HG02623 (cell line): ENCODE data around the gene ALDH3A1.

ENCODE experiments used
- ATAC-seq: cut with Tn5 transposase; IDR thresholded peaks from one replicate; pipeline ENCODE4 v1.9.1; 2021; ENCODE audit warnings: moderate library complexity; ENCODE audit not compliant: unreplicated experiment

The ALDH3A1 gene

DNA sequence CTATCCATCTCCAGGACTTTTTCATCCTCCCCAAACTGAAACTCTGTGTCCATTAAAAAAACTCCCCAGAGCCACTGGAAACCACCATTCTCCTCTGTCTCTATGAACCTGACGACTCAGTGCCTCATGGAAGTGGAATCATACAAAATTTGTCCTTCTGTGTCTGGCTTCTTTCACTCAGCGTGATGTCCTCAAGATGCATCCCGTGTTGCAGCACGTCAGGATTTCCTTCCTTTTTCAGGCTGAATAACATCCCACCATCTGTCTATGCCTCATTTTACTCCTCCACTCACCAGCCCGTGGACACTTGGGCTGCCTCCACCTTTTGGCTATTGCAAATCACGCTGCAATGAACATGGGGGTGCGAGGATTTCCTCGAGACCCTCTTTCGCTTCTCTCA lies 12.6 kb upstream of the ALDH3A1 start:
- ATAC-seq: no peak

DNA sequence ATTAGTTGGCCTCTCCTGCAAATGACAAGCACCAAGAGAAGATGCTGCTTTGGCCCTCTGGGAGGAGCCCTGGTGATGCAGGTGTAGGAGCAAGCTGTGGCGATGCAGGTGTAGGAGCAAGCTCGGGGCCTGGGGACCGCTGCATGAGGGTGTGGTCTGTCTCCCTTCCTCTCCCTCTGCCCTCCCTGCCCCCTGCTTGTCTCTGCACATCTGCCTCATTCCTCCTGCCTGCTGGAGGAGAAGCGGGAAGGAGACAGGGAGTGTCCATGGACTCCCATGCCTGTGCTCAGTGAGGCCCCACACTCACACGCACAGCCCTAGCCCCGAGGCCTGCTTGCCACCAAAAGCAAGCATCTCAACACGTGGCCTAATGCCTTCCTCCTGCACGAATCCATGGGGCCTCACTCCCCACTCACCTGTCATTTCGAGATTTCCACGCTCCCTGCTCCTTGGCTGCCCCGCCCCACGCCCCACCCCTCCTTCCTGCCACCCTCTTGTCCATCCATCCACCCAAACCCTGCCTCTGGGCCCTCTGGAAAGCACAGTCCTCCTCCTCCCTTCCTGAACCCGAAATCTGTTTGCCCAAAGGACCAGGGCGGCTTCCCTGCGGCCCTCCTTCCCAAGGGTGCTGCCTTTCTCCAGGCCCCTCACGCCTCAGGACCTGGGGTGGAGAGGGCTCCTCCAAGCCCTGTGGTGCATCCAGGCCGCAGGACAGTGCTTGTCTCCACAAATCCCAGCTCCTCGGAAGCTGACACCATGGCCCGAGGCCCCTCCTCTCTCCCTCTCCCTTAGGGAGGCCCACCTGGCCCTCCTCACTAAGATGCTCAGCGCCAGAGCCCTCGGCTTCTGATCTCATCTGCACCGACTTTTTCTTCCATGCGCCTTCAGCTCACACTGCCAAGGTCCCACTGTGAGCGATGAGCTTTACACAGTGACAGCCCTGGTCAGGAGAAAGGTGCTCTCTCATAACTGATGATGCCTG lies 11.8 kb upstream of the ALDH3A1 start:
- no peak for ATAC-seq

DNA sequence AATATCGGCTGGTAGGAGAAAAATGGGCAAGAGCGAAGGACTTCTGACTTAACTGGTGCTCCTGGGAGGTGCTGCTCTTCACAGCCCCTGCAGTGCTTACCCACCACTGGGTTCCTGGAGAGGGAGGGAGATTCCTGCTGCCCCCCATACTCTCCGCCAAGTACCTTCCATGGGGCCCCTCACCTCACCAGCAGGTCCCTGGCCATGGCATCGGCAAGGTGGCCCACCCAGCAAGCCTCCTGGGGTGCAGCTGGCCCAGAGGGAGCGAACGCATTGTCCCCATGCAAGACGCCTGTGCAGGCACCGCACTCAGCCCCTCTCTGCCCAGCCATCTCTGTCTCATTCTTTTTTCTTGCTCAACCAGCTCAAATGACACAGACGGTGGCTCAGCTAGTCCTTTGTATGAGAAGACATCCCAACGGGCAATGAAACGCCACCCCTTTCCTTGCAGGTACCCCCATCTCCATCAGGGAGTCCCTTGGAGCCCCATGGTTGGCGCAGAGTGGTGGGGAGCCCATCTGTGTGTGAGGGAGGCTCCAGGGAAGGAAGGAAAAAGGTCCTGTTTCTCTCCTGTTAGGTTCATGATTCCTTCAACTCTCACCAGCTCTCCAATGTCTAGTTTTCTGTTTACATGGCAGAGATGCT lies 9.6 kb upstream of the ALDH3A1 start:
- ATAC-seq: no peak

DNA sequence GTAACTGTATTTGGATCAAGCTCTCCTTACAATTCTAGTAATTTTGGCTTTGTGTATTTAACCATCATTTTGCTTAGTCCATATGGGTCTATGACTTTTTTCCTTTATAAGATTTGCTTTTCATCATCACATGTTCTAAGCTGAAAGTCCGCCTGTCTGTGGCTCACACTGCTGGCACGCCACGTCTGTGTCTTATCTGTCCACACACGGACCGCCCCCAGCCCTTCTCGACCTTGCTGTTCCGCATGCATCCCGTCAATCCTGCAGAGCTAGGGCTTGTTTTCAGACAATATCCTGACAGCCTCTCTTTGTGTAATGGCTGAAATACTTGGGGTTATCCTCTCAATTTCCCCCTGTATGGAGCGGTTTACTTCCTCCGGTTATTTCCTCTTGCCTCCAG lies 8.4 kb upstream of the ALDH3A1 start:
- no peak for ATAC-seq

DNA sequence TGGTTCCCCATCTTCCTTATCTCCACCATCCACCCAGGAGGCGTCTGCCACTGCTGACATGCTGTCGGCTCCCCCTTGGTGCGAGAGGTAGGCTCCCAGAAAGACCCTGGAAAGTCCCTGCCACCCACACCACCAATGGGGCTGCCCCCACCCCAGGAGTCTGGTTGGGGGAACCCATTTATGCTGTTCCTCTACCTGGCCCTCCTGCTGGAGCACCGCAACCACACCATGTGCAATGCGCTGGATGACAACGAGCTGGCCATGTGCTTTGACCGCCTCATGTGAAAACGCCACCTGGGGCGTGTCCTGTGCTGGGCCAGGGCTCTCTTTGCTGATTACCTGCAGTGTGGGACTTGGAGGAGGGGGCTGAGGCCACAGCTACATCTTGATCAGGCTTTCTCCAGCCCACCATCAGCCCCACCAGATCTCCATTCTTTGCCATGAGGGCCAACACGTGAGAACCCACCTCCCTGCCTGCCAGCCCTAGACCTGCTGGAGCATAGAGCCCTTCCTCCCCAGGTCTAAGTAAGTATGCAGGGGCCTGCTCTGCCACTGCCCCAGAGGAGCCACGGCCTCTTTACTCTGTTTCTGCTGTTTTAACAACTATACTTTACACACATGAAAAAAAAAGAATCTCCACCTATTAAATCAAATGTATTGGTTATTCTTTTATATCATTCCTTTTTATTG lies 7.9 kb upstream of the ALDH3A1 start:
- no peak for ATAC-seq

DNA sequence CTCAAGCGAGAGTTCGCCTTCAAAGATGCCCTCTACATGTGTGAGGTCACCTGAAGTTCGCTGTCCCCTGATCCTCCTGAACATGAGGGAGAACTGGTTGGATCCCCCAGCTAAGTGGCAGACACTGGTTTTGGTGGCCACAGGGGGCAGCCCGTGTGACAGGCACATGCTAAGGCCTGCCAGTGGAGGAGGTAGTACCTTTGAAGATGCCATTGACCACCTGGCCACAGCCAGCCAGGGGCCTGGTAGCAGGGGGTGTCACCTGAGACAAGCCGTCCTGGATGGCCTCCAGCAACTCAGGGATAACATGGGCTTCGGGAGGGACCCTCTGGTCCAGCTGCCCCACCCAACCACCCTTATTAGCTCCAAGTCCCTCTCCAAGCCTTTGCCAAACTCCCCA lies 7.3 kb upstream of the ALDH3A1 start:
- no peak for ATAC-seq

DNA sequence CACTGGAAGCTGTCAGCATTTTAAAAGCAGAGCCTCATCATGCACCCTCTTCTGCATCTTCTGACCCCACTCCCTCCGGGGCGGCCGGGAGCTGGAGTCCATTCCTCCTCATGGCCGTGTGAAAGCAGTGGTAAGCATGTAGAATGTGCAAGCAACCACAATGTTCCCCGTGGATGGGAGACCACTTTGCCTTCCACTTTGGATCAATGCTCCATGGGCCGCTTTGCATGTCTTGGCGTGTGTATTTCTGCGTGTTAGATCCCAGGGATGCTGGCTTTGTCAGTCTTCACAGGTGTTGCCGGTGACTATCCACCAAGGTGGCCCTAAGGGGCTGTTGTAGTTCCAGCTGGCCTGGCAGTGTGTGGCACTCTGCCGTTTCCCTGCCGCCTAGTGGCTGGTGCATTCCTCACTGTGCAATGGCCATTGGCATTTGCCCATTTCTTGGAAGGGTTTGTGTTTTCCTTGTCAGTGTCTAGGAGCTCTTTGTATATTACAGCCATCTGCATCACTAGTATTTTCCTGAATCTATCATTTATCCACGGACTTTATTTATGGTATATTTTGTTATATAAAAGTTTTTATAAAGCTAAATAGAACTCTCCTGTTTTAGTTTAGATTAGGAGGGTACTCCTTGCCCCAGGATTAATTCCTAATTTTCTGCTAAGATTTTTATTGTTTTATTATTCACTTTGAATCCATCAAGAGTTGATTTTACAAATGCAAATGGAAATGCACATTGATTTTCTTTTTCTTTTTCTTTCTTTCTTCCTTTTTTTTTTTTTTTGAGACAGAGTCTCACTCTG lies 5.8 kb upstream of the ALDH3A1 start:
- no peak for ATAC-seq

DNA sequence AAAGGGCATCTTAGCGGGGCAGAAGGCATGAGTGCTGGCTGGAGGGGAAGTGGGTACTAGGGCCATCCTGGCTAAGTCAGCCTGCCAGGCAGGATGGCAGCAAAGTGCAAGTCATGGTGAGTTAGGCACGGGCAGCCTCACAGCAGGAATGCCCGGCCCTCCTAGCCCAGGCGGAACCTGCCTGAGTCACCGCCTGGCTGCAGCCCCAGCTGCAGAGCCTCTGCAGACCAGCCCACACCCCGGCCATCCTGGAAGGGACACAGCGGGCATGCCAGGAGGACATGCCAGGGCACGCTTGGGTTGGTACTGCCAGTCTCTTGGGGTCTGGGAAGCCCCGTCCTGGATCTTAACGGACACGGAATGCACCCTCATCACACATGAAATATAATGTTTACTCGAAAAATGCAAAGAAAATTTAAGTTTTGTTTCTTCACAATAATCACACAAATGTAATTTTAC lies 5.0 kb upstream of the ALDH3A1 start:
- no peak for ATAC-seq

DNA sequence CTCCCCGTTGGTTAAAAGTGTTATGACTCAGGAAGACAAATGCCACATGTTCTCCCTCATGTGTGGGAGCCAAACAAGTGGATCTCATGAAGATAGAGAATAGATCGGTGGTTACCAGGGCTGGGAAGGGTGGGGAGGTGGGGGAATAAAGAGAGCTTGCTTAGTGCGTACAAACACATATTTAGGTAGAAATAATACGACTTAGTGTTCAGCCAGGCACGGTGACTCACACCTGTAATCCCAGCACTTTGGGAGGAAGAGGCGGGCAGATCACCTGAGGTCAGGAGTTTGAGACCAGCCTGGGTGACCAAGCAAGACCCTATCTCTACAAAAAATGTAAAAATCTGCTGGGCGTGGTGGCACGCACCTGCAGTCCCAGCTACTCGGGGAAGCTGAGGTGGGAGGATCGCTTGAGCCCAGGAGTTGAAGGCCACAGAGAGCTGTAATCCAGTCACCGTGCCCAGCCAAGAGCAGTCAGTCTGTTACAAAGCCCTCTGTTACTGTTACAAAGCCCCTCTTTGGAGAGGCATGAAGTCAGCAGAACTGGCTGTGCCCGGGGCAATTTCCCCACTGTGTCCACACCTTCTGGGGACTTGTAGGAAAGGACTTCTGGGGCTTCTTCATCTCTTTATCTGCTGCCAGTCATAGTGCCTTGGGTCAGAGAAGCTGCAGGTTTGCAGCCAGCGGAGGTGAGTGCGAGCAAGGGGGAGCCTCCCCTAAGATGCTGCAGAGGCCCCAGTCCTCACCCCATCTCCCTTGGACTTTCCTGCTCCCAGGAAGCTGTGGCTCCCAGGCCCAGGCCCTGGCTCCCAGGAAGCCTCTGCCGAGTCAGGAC lies 4.3 kb upstream of the ALDH3A1 start:
- no peak for ATAC-seq

DNA sequence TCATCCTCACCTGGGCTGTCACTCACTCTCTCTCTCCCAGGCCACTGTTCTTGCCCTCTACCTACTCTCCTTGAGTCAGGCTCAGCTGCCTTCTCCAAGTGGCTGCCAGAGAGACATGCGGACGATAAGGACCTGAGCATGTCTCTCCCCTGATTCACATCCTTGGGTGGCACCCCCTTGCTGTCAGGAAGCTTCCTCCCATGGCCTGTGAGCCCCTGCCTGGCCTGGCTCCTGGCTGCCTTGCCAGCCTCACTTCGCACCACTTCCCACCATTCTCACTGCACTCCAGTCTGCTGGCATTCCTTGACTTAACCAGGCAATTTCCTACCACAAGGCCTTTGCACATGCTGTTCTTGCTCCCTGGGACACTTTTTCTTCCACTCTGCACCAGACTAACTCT lies 2.7 kb upstream of the ALDH3A1 start:
- no peak for ATAC-seq

DNA sequence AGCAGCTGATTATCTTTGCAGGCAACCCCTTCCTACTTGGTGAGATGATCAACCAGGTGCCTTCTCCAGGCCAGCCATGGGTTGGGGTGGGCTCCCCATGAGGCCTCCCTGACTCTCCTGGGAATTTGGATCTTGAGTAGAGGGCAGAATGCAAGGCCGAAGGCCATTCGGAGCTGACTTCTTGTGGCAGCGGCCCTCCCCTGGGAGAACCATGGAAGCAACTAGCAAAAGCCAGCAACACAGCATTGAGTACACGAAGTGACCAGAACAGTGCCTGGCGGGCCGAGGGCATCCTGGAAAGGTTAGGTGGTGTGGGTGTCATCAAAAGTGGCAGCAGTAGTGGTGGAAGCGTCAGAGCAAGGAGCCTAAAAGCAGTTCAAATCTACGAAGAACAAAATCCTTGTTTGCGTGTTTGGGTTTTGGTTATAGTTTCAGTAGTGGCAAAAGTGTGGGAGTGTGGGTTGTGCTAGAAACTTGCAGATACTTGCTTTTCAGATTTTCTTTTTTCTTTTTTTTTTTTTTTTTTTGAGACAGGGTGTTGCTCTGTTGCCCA lies 2.0 kb upstream of the ALDH3A1 start:
- no peak for ATAC-seq

- no peak for ATAC-seq
These were observed 702 bp upstream of the ALDH3A1 start for GRCh38 chr17:19748807-19749193.

DNA sequence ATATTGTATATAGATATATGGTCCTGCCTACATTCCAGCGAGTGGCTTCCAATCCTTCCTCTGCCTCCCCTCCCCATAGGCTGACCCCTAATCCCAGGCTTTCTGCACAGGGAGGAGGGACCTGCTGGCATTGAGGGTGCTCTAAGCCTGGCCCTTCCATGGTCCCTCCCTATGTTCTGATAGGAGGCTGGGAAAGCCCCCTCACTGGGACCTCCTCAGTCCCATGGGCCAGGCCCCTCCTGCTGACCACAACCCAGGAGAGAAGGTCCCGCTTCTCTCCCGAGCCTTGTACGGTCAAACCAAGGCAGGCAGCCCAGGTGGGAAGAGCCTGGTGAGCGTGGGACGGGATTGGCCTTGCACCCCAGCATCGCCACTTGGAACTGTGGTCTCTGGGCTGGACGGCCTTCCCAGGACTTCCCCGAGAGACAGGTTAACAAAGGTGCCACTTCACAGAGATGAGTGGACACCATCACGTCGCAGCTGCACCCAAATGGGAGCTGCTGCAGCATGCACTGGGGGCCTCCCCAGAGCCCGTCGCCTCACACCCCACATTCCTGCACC lies 859 bp downstream of the ALDH3A1 start:
- no peak for ATAC-seq

GRCh38 chr17:19746517-19746916 lies 1.6 kb downstream of the ALDH3A1 start:
- ATAC-seq: no peak

DNA sequence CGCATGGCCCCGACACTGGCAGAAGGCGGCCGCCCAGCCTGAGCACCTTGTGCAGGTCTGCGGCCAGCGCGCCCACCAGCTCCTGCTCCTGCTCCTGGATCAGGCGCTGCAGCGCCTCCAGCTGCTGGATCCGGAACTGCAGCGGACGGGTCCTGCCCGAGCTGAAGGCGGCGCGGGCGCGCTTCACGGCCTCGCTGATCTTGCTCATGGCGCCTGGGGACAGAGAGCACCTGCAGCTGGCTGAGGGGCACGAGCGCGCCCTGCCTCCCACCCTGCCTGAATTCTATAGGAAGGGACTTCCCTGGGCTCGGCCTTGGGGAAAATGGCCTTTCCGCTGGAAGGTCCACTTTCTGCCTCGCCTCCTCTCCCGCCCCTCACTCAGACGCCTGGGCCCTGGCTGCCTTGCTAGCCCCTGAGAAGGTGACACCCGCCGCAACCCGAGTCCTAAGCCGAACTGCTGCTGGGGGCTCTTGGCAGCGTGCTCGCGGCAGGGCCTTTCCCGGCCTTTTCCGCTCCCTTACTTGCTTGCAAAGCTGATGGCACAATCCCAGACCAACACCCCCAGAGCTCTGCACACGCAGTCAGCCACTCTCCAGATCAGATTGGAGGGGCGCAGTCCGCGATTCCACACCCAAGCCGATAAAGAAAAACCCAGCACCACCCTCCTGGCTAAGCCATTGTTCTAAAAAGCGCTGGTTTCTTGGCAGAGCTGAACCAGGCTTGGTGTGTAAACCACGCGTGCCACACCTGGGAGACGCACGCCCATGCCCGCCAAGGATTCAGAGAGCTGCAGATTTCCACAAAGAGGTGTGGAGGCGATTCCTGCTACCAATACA lies 3.0 kb downstream of the ALDH3A1 start:
- no peak for ATAC-seq

- ATAC-seq: no peak
These were observed 3.6 kb downstream of the ALDH3A1 start for GRCh38 chr17:19744492-19744891.

DNA sequence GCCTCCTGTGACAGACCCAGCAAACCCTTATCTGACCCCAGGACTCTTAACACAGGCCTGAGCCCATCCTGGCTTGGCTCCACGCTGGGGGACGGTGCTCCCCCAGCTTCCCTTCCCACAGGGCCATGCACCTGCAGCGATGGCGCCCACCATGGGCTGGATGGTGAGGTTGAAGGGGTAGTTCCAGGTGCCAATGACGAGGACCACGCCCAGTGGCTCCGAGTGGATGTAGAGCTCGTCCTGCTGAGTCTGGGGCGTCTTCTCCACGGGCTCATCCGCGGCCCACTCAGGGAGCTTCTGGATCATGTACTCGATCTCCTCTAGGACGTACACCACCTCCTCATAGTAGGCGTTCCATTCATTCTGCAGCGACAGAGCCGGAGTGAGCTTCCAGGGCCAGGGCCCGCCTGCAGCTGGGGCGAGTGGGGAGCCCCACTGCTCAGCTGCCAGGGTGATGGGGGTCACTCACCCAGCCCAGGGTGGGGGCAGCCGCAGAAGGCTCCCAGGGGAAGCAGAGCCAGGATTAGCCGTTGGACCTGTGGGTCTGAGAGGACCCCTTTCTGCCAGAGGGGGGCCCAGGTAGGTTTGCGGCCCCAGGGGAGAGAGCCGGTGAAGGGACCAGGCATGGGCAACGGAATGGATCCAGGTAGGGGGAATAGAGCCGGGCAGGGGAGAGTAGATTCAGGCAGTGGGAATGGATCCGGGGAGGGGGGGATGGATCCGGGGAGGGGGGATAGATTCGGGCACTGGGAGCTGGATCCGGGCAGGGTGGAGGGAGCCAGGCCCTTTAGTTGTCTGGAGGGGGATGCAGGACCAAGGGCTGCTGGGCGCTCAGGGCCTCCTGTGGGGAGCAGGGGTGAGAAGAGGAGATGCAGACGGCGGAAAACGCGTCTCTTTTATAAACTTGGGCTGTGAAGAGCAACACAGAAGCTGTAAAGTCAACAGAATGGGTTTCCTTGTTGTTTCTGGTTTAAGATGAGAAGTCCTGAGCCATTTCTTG lies 4.7 kb downstream of the ALDH3A1 start:
- ATAC-seq: no peak
